ENCODE data around the gene GNGT2. TPM values are rescaled to one million over a fixed set of nuclear protein-coding genes. Genes with fewer than 3 reads are reported as not detected.

The GNGT2 gene
- total RNA-seq, 1 experiment from 2014 or later: 0.40 TPM

GRCh38 chr17:49258394-49258793 lies 48.0 kb upstream of the GNGT2 start:
- H3K27ac ChIP-seq (ENCODE audit: low read length): no peak overlapping the region
- no peak overlapping the region for H3K4me2 ChIP-seq (ENCODE audit: low read length)
- H3K36me3 ChIP-seq (ENCODE audit: low read depth, low read length): no peaks in the 10 kb centered on the region
- H3K4me1 ChIP-seq (ENCODE audit: insufficient read depth, low read length): peaks cover 12% of the 10 kb centered on the region
- intact Hi-C loops (cut with micrococcal nuclease): no loop called here
- no peak for ATAC-seq
- no peak for DNase-seq
- no TSS peak for BruUV-seq (replicated peaks)
- ChIA-PET CTCF (no interaction called here), POLR2A (ENCODE audit: unreplicated experiment) (interaction anchor here (0.6 kb wide), 1 partner anchor 9 kb away, joined by 3 read pairs; no protein-coding TSS in a partner anchor)
- no peaks in the 10 kb centered on the region for H3F3A ChIP-seq (ENCODE audit: low read length, unreplicated experiment)
- no peaks in the 10 kb centered on the region for H3K9me2 ChIP-seq (replicated peaks; ENCODE audit: low read length)
- H3K79me2 ChIP-seq (ENCODE audit: low read length): no peaks in the 10 kb centered on the region
- no peaks in the 10 kb centered on the region for H3K27me3 ChIP-seq (ENCODE audit: low read length)
- H3K9ac ChIP-seq (ENCODE audit: low read length): no peak overlapping the region
- H3K9me3 ChIP-seq (ENCODE audit: low read length): no peaks in the 10 kb centered on the region
- H3K4me3 ChIP-seq (ENCODE audit: low read length): no peak overlapping the region
- H4K20me1 ChIP-seq (ENCODE audit: low read length): no peaks in the 10 kb centered on the region
- no peak overlapping the region for H2AFZ ChIP-seq (ENCODE audit: low read length)
- TF ChIP-seq EZH2phosphoT487 (IDR thresholded peaks at IDR 0.05; ENCODE audit: borderline replicate concordance, low read length) (no peak), CTCF (conservative IDR thresholded peaks at IDR 0.05; ENCODE audit: low read depth, low read length) (no peak), EZH2 (IDR thresholded peaks at IDR 0.05; ENCODE audit: low read length, unreplicated experiment) (no peak)

GRCh38 chr17:49255125-49255524 lies 44.8 kb upstream of the GNGT2 start:
- Histone ChIP-seq H2AFZ (ENCODE audit: low read length) (no peak overlapping the region), H3K36me3 (ENCODE audit: low read depth, low read length) (no peaks in the 10 kb centered on the region), H3K9me2 (replicated peaks; ENCODE audit: low read length) (no peaks in the 10 kb centered on the region), H3K79me2 (ENCODE audit: low read length) (no peaks in the 10 kb centered on the region), H3K9me3 (ENCODE audit: low read length) (no peaks in the 10 kb centered on the region), H3K27ac (ENCODE audit: low read length) (no peak overlapping the region), H4K20me1 (ENCODE audit: low read length) (no peaks in the 10 kb centered on the region), H3K9ac (ENCODE audit: low read length) (no peak overlapping the region), H3K4me2 (ENCODE audit: low read length) (no peak overlapping the region), H3K4me3 (ENCODE audit: low read length) (no peak overlapping the region), H3F3A (ENCODE audit: low read length, unreplicated experiment) (no peaks in the 10 kb centered on the region), H3K4me1 (ENCODE audit: insufficient read depth, low read length) (peaks cover 5% of the 10 kb centered on the region; the same call in 1 of the 2 replicates), H3K27me3 (ENCODE audit: low read length) (no peaks in the 10 kb centered on the region)
- no peak for ATAC-seq
- CTCF ChIA-PET: no interaction called here
- no TSS peak for BruUV-seq (replicated peaks)
- intact Hi-C loops (cut with micrococcal nuclease): no loop called here
- POLR2A ChIA-PET (ENCODE audit: unreplicated experiment): no interaction called here
- TF ChIP-seq CTCF (conservative IDR thresholded peaks at IDR 0.05; ENCODE audit: low read depth, low read length): no peak
- no peak for TF ChIP-seq EZH2phosphoT487 (IDR thresholded peaks at IDR 0.05; ENCODE audit: borderline replicate concordance, low read length)
- no peak for TF ChIP-seq EZH2 (IDR thresholded peaks at IDR 0.05; ENCODE audit: low read length, unreplicated experiment)
- no peak for DNase-seq

GRCh38 chr17:49254066-49254465 lies 43.7 kb upstream of the GNGT2 start:
- intact Hi-C loops (cut with micrococcal nuclease): no loop called here
- H3K9me2 ChIP-seq (replicated peaks; ENCODE audit: low read length): no peaks in the 10 kb centered on the region

More at GRCh38 chr17:49254066-49254465, 43.7 kb upstream of the GNGT2 start:
- Histone ChIP-seq H3K4me2 (ENCODE audit: low read length) (no peak overlapping the region), H3F3A (ENCODE audit: low read length, unreplicated experiment) (no peaks in the 10 kb centered on the region), H3K9ac (ENCODE audit: low read length) (no peak overlapping the region), H3K27me3 (ENCODE audit: low read length) (no peaks in the 10 kb centered on the region), H3K79me2 (ENCODE audit: low read length) (no peaks in the 10 kb centered on the region), H3K36me3 (ENCODE audit: low read depth, low read length) (no peaks in the 10 kb centered on the region), H4K20me1 (ENCODE audit: low read length) (no peaks in the 10 kb centered on the region), H2AFZ (ENCODE audit: low read length) (no peak overlapping the region), H3K27ac (ENCODE audit: low read length) (no peak overlapping the region), H3K4me3 (ENCODE audit: low read length) (no peak overlapping the region), H3K9me3 (ENCODE audit: low read length) (no peaks in the 10 kb centered on the region), H3K4me1 (ENCODE audit: insufficient read depth, low read length) (peaks cover 6% of the 10 kb centered on the region; the same call in 1 of the 2 replicates)
- ATAC-seq: no peak
- CTCF ChIA-PET: no interaction called here
- no TSS peak for BruUV-seq (replicated peaks)
- no peak for TF ChIP-seq EZH2phosphoT487 (IDR thresholded peaks at IDR 0.05; ENCODE audit: borderline replicate concordance, low read length)
- peak; percentile 21; the same call in 1 of the 2 replicates for TF ChIP-seq CTCF (conservative IDR thresholded peaks at IDR 0.05; ENCODE audit: low read depth, low read length)
- TF ChIP-seq EZH2 (IDR thresholded peaks at IDR 0.05; ENCODE audit: low read length, unreplicated experiment): no peak
- DNase-seq: no peak
- POLR2A ChIA-PET (ENCODE audit: unreplicated experiment): no interaction called here

Data from PC-3 (cell line).